ENCODE data around the gene CHID1.

DNA sequence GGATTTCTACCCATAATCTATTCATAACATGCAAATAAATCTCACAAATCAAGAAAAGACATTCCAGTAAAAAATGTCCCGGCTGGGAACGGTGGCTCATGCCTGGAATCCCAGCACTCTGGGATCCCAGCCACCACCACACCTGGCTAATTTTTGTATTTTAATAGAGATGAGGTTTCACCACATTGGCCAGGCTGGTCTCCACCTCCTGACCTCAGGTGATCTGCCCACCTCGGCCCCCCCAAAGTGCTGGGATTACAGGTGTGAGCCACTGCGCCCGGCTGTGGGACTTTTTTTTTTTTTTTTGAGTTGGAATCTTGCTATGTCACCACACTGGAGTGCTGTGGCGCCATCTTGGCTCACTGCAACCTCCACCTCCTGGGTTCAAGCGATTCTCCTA lies 4.7 kb downstream of the CHID1 start:
- TF ChIP-seq CTCF (IDR thresholded peaks at IDR 0.05; ENCODE audit: low read depth, low read length) (no peak), POLR2A (IDR thresholded peaks at IDR 0.05; ENCODE audit: extremely low read depth, insufficient read length) (no peak)

Data from NB4 (cell line).